RPMI7951 (cell line): Measurements from ENCODE around the gene NHSL2. TPM values are rescaled to one million over a fixed set of nuclear protein-coding genes. Genes with fewer than 3 reads are reported as not detected.
"Not testable (repeated sequence)": the region's sequence is repeated elsewhere in the genome, so short reads cannot be mapped to it uniquely, and the experiment has no call there.

ENCODE experiments used
- DNase-seq: peaks from one replicate; pipeline ENCODE4 v3.0.0-alpha.2; 2012; ENCODE audit warnings: low read depth
- total RNA-seq: library from RNA; depleted of rRNA; stranded (reverse); fragments of >200 nt; shearing (Covaris generic); gene quantifications from 2 replicates; pipeline ENCODE4 v1.2.3, GENCODE V29; 2014; rRNA removed

The NHSL2 gene
- total RNA-seq: 0.36 and 0.59 TPM in 2 replicates

- DNase-seq: no peak
These were observed at the start of gene NHSL2 for GRCh38 chrX:71910643-71910985. Gene NHSL2, plus strand, starts transcription at chrX:71910845.

- no peak for DNase-seq
These were observed 43.0 kb upstream of the NHSL2 start for GRCh38 chrX:71867680-71868079.

GRCh38 chrX:71869566-71869965 is 41.1 kb upstream of the NHSL2 start:
- not testable (repeated sequence) for DNase-seq

- peak; percentile 24 for DNase-seq
These were observed 40.2 kb upstream of the NHSL2 start for GRCh38 chrX:71870208-71871098.

GRCh38 chrX:71871367-71871766 is 39.3 kb upstream of the NHSL2 start:
- peak; percentile 36 for DNase-seq

- DNase-seq: no peak
These were observed 37.8 kb upstream of the NHSL2 start for GRCh38 chrX:71872542-71873458.

- no peak for DNase-seq
These were observed 37.2 kb upstream of the NHSL2 start for GRCh38 chrX:71873459-71873833.

GRCh38 chrX:71876841-71877240 is 33.8 kb upstream of the NHSL2 start:
- not testable (repeated sequence) for DNase-seq

- DNase-seq: no peak
These were observed 25.5 kb upstream of the NHSL2 start for GRCh38 chrX:71885099-71885498.

GRCh38 chrX:71895607-71896006 is 15.0 kb upstream of the NHSL2 start:
- no peak for DNase-seq

- DNase-seq: no peak
These were observed 4.5 kb upstream of the NHSL2 start for GRCh38 chrX:71906144-71906543.

GRCh38 chrX:71908387-71908786 is 2.3 kb upstream of the NHSL2 start:
- DNase-seq: no peak

- no peak for DNase-seq
These were observed 689 bp upstream of the NHSL2 start for GRCh38 chrX:71909956-71910355.

GRCh38 chrX:71910986-71911730 is 513 bp downstream of the NHSL2 start:
- DNase-seq: no peak

- no peak for DNase-seq
These were observed 1.0 kb downstream of the NHSL2 start for GRCh38 chrX:71911731-71912050.

- DNase-seq: no peak
These were observed 1.5 kb downstream of the NHSL2 start for GRCh38 chrX:71912156-71912555.

GRCh38 chrX:71913156-71913950 is 2.7 kb downstream of the NHSL2 start:
- DNase-seq: no peak

GRCh38 chrX:71917621-71918343 is 7.1 kb downstream of the NHSL2 start:
- DNase-seq: peak; percentile 72

- no peak for DNase-seq
These were observed 8.8 kb downstream of the NHSL2 start for GRCh38 chrX:71919431-71919830.

GRCh38 chrX:71919886-71920285 is 9.2 kb downstream of the NHSL2 start:
- DNase-seq: no peak

GRCh38 chrX:71922686-71923085 is 12.0 kb downstream of the NHSL2 start:
- no peak for DNase-seq
